COLO668 (cell line): ENCODE data around the gene MYO16.
"Not testable (repeated sequence)": the region's sequence is repeated elsewhere in the genome, so short reads cannot be mapped to it uniquely, and the experiment has no call there.

ENCODE experiments used
- DNase-seq: peaks from one replicate; lab custom pipeline; 2025; ENCODE audit not compliant: unreplicated experiment; lab: John Stamatoyannopoulos, UW

MYO16 gene

DNA sequence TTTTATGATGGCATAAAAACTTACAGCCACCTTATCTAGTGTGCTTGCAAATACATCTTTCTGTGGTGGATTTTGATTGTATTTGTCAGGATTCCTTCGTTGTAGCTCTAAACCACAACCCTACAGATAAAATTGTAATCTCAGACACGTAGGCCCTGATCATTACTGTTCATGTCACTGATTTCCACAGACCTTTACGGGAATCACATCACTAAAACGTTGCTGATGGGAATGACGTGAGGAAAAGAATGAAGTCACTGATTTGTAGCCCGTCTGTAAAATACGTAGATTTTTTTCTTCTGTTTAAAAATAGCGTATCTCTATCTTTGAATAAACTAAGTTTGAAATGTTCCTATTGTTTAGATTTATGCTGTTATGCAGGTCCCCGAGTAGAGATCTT is 399.2 kb downstream of the MYO16 start:
- no peak for DNase-seq

DNA sequence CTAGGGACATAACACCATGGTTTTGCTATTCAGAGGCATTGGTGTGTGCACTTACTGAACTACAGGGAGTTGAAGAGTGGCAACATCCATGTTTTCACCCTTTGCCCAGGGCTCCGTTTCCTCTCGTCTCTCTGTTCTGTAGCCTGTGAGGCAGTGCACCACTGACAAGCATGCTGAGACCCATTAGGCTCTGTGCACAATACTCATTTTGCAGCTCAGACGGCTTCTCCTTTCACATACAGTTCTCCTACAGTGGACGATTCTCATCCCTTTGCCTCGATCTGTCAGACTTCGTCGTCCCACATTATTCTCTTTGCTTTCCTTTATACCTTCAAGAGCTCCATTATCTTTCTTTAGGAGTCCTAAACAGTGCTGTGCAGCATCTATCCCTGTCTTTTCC is 403.7 kb downstream of the MYO16 start:
- DNase-seq: no peak

DNA sequence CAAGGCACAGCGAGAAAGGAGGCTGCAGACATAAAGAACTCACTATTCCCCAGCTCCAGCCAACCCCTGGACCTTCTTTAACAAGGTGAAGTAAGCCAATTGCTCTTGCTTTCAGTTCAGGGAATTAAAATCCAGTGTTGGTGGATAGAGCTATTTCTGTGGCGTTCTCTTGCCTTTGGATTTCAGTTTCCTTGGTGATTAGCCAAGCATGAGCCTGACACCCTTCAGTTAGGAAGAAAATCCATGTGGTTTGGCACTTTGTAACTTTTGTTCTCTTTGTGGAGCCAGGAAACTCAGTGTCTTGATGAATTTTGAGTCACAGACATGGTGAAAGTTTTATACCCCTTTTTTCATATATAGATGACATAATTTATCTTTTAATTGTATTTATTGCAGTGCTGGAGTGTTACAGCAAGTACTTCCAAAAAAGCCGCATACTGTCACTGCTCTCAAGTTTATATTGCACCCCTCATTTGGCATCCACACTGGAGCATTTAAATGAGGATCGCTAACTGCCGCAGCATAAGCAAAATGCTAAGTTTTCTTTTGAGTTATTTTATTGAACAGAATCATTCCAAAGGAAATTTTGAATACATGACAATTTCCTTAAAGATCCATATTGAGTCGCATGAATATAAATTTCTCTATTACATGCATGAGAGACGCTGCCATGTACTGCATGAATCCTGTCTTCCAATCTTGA is 406.8 kb downstream of the MYO16 start:
- DNase-seq: no peak

DNA sequence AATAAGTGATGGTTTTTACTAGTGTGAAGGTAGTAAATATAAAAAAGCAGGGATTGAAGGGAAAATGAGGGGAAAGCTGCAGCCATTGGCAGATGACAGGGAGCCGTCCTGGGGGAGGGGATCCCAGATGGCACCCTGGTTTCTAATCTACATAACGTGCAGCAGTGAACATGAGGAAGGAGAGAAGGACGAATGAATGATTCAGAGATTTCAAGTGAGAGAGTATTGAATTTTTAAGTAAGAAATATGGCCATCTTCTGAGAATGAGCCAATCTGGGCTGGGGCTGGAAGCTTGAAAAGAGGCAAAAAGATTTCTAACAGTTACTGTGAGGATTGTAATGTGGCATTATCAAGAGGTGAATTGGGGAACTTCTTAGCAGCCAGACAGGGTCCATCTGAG is 414.2 kb downstream of the MYO16 start:
- no peak for DNase-seq

DNA sequence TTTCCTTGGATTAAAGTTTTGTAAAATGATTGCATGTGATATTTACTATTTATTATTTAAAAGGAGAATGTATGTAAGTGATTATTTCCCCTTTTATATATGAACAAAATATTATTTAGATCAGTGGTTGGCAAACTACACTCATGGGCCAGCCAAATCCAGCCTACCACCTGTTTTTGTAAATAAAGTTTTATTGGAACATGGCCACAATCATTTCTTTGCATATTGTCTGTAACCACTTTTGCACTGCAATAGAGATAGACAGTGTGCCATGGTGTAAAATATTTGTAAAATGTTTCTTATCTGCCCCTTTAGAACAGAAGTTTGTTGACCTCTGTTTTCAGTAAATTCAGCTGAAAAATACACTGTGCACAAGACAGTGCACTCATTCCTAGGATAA is 426.4 kb downstream of the MYO16 start:
- no peak for DNase-seq

DNA sequence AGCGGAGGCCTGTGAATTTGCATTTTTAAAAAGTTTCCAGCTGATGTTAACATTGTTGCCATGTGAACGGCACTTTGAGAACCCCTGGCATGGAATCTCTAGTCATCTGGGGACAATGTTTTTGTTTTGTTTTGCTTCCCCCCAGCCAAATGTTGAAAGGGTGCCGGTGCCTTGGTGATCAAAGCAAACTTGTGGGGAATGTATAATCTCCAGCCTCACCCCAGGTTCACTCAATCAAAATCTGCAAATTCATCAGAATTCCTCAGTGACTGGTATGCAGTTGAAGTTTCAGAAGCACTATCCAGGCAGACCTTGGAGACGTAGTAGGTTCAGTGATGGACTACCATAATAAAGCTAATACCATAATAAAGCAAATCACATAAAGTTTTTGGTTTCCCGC is 428.7 kb downstream of the MYO16 start:
- DNase-seq: no peak

DNA sequence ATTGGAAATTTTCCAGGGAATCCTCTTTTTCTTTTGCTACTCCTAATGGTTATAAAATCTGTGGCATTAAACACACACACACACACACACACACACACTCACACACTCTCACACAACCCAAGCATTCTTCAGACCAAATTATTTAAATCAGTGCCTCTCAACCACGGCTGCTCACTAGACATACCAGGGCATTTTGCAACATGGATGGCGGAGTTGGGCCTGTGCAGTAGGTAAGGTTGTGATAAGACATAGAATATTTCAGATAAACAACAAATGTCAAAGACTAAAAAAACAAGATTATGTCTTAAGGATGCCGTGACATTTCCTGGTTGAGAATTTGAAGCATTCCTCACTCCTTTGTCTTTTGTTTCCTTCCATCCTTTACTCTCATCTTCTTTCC is 443.1 kb downstream of the MYO16 start:
- no peak for DNase-seq

DNA sequence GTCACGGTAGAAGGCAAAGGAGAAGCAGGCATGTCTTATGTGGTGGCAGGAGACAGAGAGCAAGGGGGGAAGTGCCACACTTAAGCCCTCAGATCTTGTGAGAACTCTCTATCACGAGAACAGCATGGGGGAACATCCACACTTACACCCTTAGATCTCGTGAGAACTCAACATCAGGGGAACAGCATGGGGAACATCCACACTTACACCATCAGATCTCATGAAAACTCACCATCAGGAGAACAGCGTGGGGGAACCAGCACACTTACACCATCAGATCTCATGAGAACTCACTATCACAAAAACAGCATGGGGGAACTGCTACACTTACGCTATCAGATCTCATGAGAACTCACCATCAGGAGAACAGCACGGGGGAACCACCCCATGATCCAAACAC is 445.0 kb downstream of the MYO16 start:
- DNase-seq: no peak

DNA sequence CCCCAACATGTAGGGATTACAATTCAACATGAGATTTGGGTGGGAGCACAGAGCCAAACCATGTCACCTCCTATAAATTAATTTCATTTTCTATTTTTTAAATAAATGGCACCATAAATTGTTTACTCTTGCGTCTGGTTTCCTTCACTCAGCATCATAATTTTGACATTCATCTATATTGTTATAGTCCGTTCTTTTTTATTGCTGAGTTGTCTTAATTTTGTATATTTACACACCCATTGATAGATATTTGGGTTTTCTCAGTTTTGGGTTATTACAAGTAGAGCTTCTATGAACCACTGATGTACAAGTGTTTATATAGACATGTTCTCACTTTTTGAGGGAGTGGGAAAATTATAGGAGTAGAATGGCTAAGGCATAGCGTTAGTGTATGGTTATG is 445.4 kb downstream of the MYO16 start:
- no peak for DNase-seq

DNA sequence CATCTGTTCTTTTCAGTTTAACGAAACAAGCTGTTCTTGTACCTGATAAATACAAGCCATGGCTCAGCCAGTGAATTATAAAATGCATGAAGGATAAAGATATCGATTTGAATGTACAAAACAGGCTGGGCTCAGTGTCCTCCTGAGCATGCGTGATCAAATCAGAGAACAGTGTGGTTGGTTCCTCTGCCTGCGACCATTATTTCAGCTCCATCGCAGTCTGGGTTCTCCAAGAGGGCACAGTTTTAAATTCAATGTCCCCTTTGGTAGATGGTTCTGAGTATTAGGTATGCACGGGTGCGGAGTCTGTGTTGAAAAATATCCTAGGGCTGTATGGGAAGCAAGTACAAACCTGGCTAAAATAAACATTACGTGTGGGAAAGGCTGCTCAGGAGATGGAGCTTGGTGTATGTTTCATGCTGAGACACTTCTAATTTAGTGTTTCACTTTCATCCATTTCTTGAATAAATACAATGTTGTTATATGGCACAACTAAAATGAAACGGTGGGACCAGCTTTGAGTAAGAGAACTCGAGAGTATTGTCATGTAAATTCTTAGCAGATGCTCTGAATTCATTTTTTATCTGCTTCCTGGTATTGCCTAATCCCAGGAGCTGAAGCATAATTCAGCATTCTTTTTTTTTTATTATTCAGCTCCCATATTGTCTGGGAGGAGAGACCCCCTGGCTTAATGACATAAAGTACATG is 458.7 kb downstream of the MYO16 start:
- no peak for DNase-seq

DNA sequence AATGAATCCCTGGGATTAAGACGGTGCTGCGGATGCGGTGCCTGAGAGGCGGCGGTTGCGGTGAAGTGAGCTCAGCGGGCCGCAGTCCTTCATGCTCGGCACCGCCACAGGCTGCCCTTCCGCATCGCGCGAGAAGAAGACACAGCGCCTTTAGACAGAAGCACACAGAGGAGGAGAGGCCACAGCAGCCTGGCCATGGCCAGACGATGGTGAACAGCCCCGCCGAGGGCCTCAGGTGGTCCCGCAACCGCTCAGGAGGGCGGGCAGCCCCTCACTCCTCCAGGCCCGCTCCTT is 459.2 kb downstream of the MYO16 start:
- no peak for DNase-seq

DNA sequence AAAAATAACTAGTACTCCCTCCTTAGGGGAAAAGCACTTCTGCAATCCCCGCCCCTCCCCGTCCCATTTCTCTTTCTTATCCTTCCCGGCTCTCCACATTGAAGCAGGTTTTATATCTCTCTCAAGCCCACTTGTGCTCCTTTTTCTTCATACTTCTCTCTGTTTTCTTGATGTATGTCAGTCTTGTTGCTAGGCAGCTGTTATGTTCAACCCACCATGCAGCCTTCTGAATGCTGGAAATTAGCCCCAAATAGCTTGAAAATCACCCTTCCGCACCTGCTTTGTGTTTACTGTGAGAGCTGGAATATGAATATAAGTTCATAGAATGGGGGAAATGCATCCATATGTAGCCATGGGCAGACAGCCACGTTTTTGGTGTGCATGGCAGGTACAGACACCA is 461.4 kb downstream of the MYO16 start:
- DNase-seq: no peak

DNA sequence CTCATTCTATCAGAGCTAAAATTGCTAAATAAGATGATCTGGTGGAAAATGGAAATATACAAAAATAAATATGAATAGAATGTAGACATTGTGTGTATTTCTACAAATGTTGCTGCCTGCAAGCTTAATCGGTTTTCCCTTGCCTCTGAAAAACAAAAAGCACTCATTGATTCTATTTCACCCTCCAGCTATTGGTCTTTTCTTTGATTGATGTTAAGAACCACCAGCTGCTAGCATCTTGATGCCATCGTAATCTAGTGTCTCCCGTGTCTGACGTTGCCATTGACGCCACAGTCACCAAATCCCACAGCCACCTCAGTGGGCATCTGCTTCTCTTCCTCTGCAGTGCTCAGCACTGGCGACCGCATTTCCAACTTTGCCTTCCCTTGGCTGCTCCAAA is 461.8 kb downstream of the MYO16 start:
- no peak for DNase-seq

DNA sequence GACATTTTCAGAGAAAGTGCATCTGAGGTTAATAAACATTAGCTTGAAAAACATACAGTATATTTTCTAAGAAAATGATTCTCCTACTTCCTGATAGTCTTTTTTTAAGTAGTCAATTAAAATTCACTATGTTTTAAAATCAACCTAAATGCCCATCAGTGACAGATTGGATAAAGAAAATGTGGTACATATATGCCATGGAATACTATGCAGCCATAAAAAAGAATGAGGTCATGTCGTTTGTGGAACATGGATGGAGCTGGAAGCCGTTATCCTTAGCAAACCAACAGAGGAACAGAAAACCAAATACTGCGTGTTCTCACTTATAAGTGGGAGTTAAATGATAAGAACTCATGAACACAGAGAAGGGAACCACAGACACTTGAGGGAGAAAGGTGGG is 462.8 kb downstream of the MYO16 start:
- DNase-seq: not testable (repeated sequence)

DNA sequence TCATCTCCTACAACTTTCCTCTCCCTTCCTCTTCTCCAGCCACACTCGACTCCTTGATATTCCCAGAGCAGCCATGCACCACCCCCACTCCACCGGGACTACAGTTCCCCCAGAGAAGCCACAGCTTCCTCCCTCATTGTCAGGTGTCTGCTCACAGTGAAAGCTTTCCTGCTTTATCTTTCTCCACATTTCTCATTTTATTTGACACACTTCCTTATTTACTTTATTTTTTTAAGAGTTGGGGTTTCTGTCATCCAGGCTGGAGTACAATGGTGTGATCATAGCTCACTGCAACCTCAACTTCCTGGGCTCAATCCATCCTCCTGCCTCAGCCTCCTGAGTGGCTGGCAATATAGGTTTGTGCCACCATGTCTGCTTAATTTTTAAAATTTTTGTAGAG is 464.6 kb downstream of the MYO16 start:
- DNase-seq: no peak

DNA sequence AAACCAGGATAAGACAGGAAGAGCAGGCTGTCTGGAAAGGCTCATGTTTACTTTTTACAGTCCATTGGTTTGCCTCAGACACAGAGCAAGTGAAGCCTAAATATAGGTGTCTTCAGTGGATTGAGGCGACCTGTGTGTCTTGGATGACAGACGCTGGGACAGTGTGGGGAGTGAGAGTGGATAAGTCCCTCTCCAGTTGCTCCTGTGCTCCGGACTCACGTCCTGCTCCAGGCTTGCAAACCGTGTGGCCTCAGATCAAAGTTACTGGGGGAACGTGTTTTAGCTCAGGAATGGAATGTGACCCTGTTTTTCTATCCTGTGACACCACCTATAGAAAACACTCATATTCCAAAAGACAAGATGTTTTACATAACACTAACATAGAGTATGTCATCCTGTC is 465.7 kb downstream of the MYO16 start:
- DNase-seq: no peak

DNA sequence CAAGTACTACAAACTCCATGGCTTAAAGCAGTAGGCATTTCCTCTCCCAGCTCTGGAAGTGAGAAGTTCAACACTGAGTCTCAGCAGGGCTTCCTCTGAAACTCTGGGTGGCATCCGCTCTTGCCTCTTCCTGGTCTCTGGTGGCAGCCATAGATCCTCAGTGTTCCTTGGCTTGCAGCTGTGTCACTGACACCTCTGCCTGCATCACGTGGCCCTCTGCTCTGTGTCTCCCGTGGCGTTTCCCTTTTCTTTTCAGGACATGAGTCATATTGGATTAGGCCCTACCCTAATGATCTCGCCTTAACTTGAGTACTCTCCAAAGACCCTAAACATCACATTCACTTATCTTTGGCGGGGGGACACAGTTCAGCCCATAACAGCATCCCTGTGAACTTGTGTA is 466.7 kb downstream of the MYO16 start:
- DNase-seq: no peak

DNA sequence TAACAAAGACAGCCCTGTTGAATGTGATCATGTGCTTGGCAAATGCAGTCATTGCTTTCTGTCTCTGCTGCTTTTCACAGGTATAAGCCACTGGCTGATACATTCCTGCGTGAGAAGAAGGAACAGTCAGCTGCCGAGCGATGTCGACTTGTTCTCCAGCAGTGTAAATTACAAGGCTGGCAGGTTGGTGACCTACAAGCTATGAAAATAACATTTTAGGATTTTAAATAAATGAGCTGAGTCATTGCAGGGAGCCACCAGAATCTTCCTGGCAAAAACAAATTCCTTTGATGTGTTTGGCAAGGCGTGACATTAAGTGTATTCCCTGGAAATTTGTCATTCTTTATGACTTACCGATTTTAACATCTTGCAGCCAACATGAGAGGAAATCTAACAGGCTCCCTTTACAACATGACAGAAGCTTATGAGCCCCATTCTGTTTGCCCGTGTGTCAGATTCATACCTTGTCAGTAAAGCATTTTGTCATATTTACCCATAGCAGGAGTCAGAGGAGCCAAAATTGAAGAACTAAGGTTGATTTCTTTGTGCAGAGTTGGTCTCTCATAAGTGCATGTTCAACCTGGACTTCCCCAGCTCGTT is 471.4 kb downstream of the MYO16 start:
- no peak for DNase-seq

DNA sequence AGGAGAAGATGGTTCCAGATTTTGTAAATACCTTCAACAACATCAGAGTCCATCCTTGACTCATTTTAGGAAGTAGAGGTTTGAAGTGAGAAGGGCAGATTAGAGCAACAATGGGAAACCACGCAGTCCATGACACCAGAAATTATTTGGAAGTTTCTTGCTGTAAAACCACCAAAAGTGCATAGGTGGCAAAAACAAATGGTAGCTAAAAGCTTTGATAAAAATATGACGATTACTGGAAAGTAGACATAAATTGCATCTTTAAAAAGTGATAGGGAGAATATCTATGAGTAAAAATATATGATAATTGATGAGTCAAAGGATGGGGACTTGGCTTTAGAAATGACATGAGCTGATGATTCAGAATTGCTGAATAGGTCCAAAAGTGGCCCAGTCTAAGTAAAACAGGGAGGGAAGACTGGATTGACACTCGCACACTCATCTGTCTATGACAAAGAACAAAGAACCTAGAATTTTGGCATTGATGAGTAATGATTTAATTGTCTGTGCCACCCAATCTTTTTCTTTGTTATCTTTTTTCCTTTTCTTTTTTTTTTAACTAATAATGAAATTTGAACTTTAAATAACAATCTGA is 472.2 kb downstream of the MYO16 start:
- DNase-seq: no peak

DNA sequence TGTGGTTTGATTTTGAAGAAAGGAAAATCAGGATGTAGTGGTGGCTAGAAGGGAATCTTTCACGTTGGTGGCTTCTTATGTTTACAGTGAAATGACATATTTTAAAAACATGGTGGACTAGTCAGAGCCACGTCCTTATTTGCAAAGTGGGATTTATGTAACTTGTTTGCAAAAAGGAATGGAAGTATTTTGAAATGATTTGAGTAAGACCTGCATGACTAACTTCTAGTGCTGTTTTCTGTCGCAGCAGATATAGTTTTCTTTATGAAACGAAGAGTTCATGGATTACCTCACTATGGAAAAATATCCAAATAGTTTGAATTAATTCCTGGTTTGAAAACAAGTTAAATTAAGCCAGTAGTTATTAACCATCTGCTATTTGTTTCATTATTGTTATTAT is 476.5 kb downstream of the MYO16 start:
- DNase-seq: no peak

DNA sequence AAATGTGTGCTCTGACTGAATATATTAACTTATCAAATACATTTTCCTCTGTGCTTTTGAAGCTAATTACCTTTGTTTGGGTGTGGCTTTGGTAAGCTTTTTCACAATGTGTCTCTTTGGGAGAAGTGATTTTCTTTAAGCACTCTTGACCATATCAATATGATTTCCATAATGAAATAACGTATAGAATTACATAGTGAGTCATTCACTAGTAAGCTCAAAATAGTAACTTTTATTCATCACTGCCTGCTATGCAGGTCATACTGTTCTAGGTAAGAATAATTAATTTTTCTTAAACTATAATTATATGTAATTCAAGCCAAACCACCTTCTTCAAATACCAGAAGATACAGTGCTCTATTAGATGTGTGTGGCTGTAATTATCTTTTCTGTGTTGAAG is 480.7 kb downstream of the MYO16 start:
- DNase-seq: no peak

DNA sequence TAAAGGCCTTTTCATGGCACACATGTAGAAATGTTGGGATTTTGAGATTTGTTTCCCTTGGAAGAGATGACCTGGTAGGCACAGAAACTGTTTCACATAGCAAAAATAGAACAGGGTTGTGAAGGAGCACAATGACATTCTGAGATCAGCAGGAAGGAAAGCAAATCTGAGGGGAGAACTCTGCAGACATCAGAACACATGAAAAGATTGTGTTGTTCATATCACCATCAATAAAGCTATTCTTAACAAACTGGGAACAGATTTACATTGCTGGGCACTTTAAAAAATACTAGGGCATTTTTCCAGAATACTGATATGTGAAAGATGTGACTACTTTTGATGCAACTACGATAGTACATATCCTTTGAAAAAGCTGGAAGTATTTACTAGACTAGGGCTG is 481.7 kb downstream of the MYO16 start:
- no peak for DNase-seq
